ENCODE data around the gene HOXA3. TPM values are rescaled to one million over a fixed set of nuclear protein-coding genes. Genes with fewer than 3 reads are reported as not detected.

HOXA3 gene
- total RNA-seq, 1 experiment from 2014 or later = 9.2 TPM

GRCh38 chr7:27184337-27185012 is 32.1 kb upstream of the HOXA3 start:
- peak; percentile 66 for ATAC-seq
- Histone ChIP-seq H3K4me3 (replicated peaks in 1 of 2; ENCODE audit: low read depth in 1 of 2, low read length in 2 of 2) (peak overlapping the region; percentile 70 to 85), H4K20me1 (ENCODE audit: insufficient read depth) (no peaks in the 10 kb centered on the region), H3K36me3 (ENCODE audit: control insufficient read depth in 1 of 2, insufficient read depth in 2 of 2, low read length in 2 of 2) (no peaks in the 10 kb centered on the region), H3K9me3 (ENCODE audit: control insufficient read depth in 1 of 2, insufficient read depth in 1 of 2, low read depth in 1 of 2, low read length in 2 of 2) (no peaks in the 10 kb centered on the region), H3K79me2 (ENCODE audit: insufficient read depth, low read length) (peaks cover 19% of the 10 kb centered on the region; the same call in 1 of the 2 replicates), H3K9me2 (ENCODE audit: insufficient read depth) (no peaks in the 10 kb centered on the region), H3K4me2 (ENCODE audit: low read length) (peak overlapping the region; percentile 100), H3K9ac (ENCODE audit: low read length) (peak overlapping the region; percentile 85), H3K27ac (ENCODE audit: low read depth, low read length) (peak overlapping the region; percentile 88), H3K4me1 (ENCODE audit: control insufficient read depth in 1 of 2, insufficient read depth in 2 of 2, low read length in 2 of 2) (peaks cover 25 to 48% of the 10 kb centered on the region in 2 experiments), H3K27me3 (ENCODE audit: insufficient read depth, low read length) (no peaks in the 10 kb centered on the region), H2AFZ (ENCODE audit: low read depth, low read length, poor library complexity, severe bottlenecking) (peak overlapping the region; percentile 78)
- intact Hi-C loops (cut with micrococcal nuclease) = no loop called here
- BruUV-seq (replicated peaks) = no TSS peak
- no peak for DNase-seq (ENCODE audit: low read depth, low spot score)
- ChIA-PET RAD21 (ENCODE audit: low non-redundant PET in 1 of 2, low total read pairs in 2 of 2, uncharacterized antibody in 2 of 2, unreplicated experiment in 2 of 2) (interaction anchor here in 1 of 2 experiments (1.4 kb wide), 1 partner anchor 12 kb away, joined by 7 read pairs; no protein-coding TSS in a partner anchor), CTCF (interaction anchor here (1.4 to 2.0 kb wide), 2 partner anchors 11 to 909 kb away, joined by 7 to 9 read pairs; no protein-coding TSS in a partner anchor), POLR2A (interaction anchor here (1.2 to 1.4 kb wide), 2 partner anchors 10 to 16 kb away, joined by 5 to 7 read pairs; partner anchors contain the start of gene HOXA10)
- TF ChIP-seq YY1 (IDR thresholded peaks at IDR 0.05; ENCODE audit: extremely low read depth, insufficient replicate concordance, low read depth, low read length) (no peak), SP1 (IDR thresholded peaks at IDR 0.05; ENCODE audit: low read depth) (no peak), ZFX (IDR thresholded peaks at IDR 0.05) (peak; percentile 78), CBX3 (IDR thresholded peaks at IDR 0.05; ENCODE audit: low read depth) (no peak), EZH2 (IDR thresholded peaks at IDR 0.05) (no peak), TCF7L2 (IDR thresholded peaks at IDR 0.05; ENCODE audit: borderline replicate concordance, extremely low read depth, insufficient read depth, insufficient read length) (peak; percentile 37), FOSL1 (IDR thresholded peaks at IDR 0.05; ENCODE audit: low read depth) (no peak), SRF (IDR thresholded peaks at IDR 0.05; ENCODE audit: low read depth) (no peak), RAD21 (IDR thresholded peaks at IDR 0.05; ENCODE audit: low read depth) (no peak), CEBPB (IDR thresholded peaks at IDR 0.05; ENCODE audit: low read depth) (no peak), EGR1 (IDR thresholded peaks at IDR 0.05; ENCODE audit: low read depth) (peak; percentile 89), POLR2AphosphoS5 (IDR thresholded peaks at IDR 0.05; ENCODE audit: low read depth, low read length) (no peak; the same call in 1 of the 2 replicates), ZBTB33 (IDR thresholded peaks at IDR 0.05; ENCODE audit: extremely low read depth, insufficient replicate concordance, low read length) (no peak), SIN3A (IDR thresholded peaks at IDR 0.05; ENCODE audit: low read depth) (no peak), MAX (IDR thresholded peaks at IDR 0.05) (peak; percentile 48; the same call in 1 of the 2 replicates), CTCF (IDR thresholded peaks at IDR 0.05 in 2 of 3, conservative IDR thresholded peaks at IDR 0.05 in 1 of 3; ENCODE audit: borderline replicate concordance in 1 of 3, insufficient read depth in 1 of 3, low read depth in 2 of 3, low read length in 2 of 3) (no peak)

Measured in HCT116 (cell line).